Neural cell (in vitro differentiated cells): ENCODE data around the gene TCIRG1. TPM values are rescaled to one million over a fixed set of nuclear protein-coding genes. Genes with fewer than 3 reads are reported as not detected.

Experiments
- H2AFZ ChIP-seq: fragments of 200-600, 300-800 bp; sonication (generic), shearing (Covaris generic); 2 replicates; pipeline ENCODE4 v1.6.0; 2014; ENCODE audit warnings: low read depth, mild to moderate bottlenecking, antibody characterized with exemption, low read length, moderate library complexity
- H3F3A ChIP-seq: fragments of 200-600 bp; shearing (Covaris generic); 2 replicates; pipeline ENCODE4 v1.6.1; 2016; ENCODE audit warnings: mild to moderate bottlenecking, moderate library complexity, mixed read lengths, antibody characterized with exemption, low read length; ENCODE audit not compliant: insufficient read depth, poor library complexity, severe bottlenecking
- H3K27ac ChIP-seq: fragments of 200-600, 300-800 bp; sonication (generic), shearing (Covaris generic); 2 replicates; pipeline ENCODE4 v1.5.1; 2014; ENCODE audit warnings: mild to moderate bottlenecking, low read length, moderate library complexity
- H3K27me3 ChIP-seq: fragments of 300-800, 200-600 bp; sonication (generic), shearing (Covaris generic); 2 replicates; pipeline ENCODE4 v1.6.0; 2014; ENCODE audit warnings: mild to moderate bottlenecking, low read depth, low read length, moderate library complexity; ENCODE audit not compliant: insufficient read depth
- H3K36me3 ChIP-seq: fragments of 300-800, 200-600 bp; sonication (generic), shearing (Covaris generic); 2 replicates; pipeline ENCODE4 v1.5.1; 2014; ENCODE audit warnings: mild to moderate bottlenecking, antibody characterized with exemption, low read length, moderate library complexity; ENCODE audit not compliant: insufficient read depth
- H3K4me2 ChIP-seq: fragments of 300-800, 200-600 bp; sonication (generic), shearing (Covaris generic); 2 replicates; pipeline ENCODE4 v1.6.0; 2014; ENCODE audit warnings: mild to moderate bottlenecking, low read length
- H3K4me3 ChIP-seq: fragments of 300-800, 200-600 bp; sonication (generic), shearing (Covaris generic); 2 replicates; pipeline ENCODE4 v1.5.1; 2014; ENCODE audit warnings: mild to moderate bottlenecking, low read length, moderate library complexity
- H3K79me2 ChIP-seq: fragments of 200-600 bp; shearing (Covaris generic); replicated peaks from 2 replicates; pipeline ENCODE4 v1.6.0; 2014; ENCODE audit warnings: mild to moderate bottlenecking, low read length, moderate library complexity; ENCODE audit not compliant: insufficient read depth
- H3K9ac ChIP-seq: fragments of 300-800, 200-600 bp; sonication (generic), shearing (Covaris generic); 2 replicates; pipeline ENCODE4 v1.6.1; 2016; ENCODE audit warnings: mild to moderate bottlenecking, low read length, mixed read lengths
- H3K9me2 ChIP-seq: fragments of 200-600 bp; shearing (Covaris generic); 2 replicates; pipeline ENCODE4 v1.6.1; 2016; ENCODE audit warnings: mild to moderate bottlenecking, low read length, mixed read lengths; ENCODE audit not compliant: insufficient read depth
- H3K9me3 ChIP-seq: fragments of 200-600, 300-800 bp; sonication (generic), shearing (Covaris generic); 2 replicates; pipeline ENCODE4 v1.6.1; 2016; ENCODE audit warnings: mild to moderate bottlenecking, mixed run types, low read length, moderate library complexity, mixed read lengths
- H4K20me1 ChIP-seq: fragments of 200-600 bp; shearing (Covaris generic); 2 replicates; pipeline ENCODE4 v1.6.1; 2016; ENCODE audit warnings: mild to moderate bottlenecking, mixed run types; ENCODE audit not compliant: insufficient read depth
- CTCF ChIP-seq: fragments of 450-650 bp; IDR thresholded peaks from 2 replicates; pipeline ENCODE4 v1.5.1; 2014; ENCODE audit warnings: antibody characterized with exemption, mild to moderate bottlenecking, moderate library complexity; ENCODE audit not compliant: poor library complexity, severe bottlenecking
- EP300 ChIP-seq: fragments of 450-650 bp; conservative IDR thresholded peaks from 2 replicates; pipeline ENCODE4 v1.6.1; 2014; ENCODE audit warnings: antibody characterized with exemption, mild to moderate bottlenecking, moderate library complexity; ENCODE audit not compliant: poor library complexity, severe bottlenecking
- EZH2 ChIP-seq: fragments of 200-600, 300-800 bp; shearing (Covaris generic), sonication (generic); IDR thresholded peaks from 2 replicates; pipeline ENCODE4 v1.6.1; 2014; ENCODE audit warnings: antibody characterized with exemption, low read length, borderline replicate concordance, mild to moderate bottlenecking; ENCODE audit not compliant: insufficient read depth, poor library complexity, severe bottlenecking
- MXI1 ChIP-seq: fragments of 450-650 bp; conservative IDR thresholded peaks from 2 replicates; pipeline ENCODE4 v1.6.1; 2014; ENCODE audit warnings: antibody characterized with exemption, mild to moderate bottlenecking; ENCODE audit not compliant: poor library complexity, severe bottlenecking
- POLR2AphosphoS5 ChIP-seq: IDR thresholded peaks from 2 replicates; pipeline ENCODE4 v1.6.1; 2012
- RAD21 ChIP-seq: fragments of 450-650 bp; conservative IDR thresholded peaks from 2 replicates; pipeline ENCODE4 v1.6.1; 2014; ENCODE audit warnings: antibody characterized with exemption, mild to moderate bottlenecking, moderate library complexity
- REST ChIP-seq: IDR thresholded peaks from 2 replicates; pipeline ENCODE4 v1.6.1; 2012; ENCODE audit warnings: borderline replicate concordance
- SMC3 ChIP-seq: fragments of 450-650 bp; conservative IDR thresholded peaks from 2 replicates; pipeline ENCODE4 v1.6.1; 2014; ENCODE audit warnings: antibody characterized with exemption, mild to moderate bottlenecking, moderate library complexity; ENCODE audit not compliant: poor library complexity
- TAF1 ChIP-seq: IDR thresholded peaks from 2 replicates; pipeline ENCODE4 v1.6.1; 2012; ENCODE audit warnings: low read depth
- polyA plus RNA-seq: library from polyadenylated mRNA; depleted of rRNA; stranded (reverse); fragments of >200 nt; gene quantifications from 2 replicates; pipeline ENCODE4 v1.2.3, GENCODE V29; 2014

The TCIRG1 gene
- polyA plus RNA-seq, 1 donor from 2014 or later = 1.8 TPM

- Histone ChIP-seq H3K79me2 (no peaks in the 10 kb centered on the region), H3K4me2 (no peak overlapping the region), H4K20me1 (no peaks in the 10 kb centered on the region), H2AFZ (no peak overlapping the region), H3K9ac (peak overlapping the region; percentile 7), H3F3A (no peaks in the 10 kb centered on the region), H3K4me3 (no peak overlapping the region), H3K9me2 (no peaks in the 10 kb centered on the region), H3K36me3 (no peaks in the 10 kb centered on the region), H3K27ac (peak overlapping the region; percentile 14), H3K9me3 (no peaks in the 10 kb centered on the region), H3K27me3 (no peaks in the 10 kb centered on the region)
- TF ChIP-seq TAF1 = no peak
- no peak for TF ChIP-seq CTCF
- TF ChIP-seq RAD21 = no peak
- TF ChIP-seq MXI1 = no peak
- TF ChIP-seq EP300 = no peak
- no peak for TF ChIP-seq POLR2AphosphoS5
- TF ChIP-seq EZH2 = no peak
- no peak for TF ChIP-seq REST
- TF ChIP-seq SMC3 = no peak
Observed at GRCh38 chr11:68053117-68053516, 14.3 kb downstream of the TCIRG1 start.

- Histone ChIP-seq H3K36me3 (no peaks in the 10 kb centered on the region), H3K9me3 (no peaks in the 10 kb centered on the region)
Observed at GRCh38 chr11:68053981-68054812, 15.4 kb downstream of the TCIRG1 start.

More at GRCh38 chr11:68053981-68054812, 15.4 kb downstream of the TCIRG1 start:
- Histone ChIP-seq H3K79me2 (no peaks in the 10 kb centered on the region), H3K4me3 (no peak overlapping the region), H4K20me1 (no peaks in the 10 kb centered on the region), H3K9me2 (no peaks in the 10 kb centered on the region), H3K4me2 (no peak overlapping the region), H3K9ac (no peak overlapping the region), H2AFZ (no peak overlapping the region), H3K27ac (peak overlapping the region; percentile 14), H3F3A (no peaks in the 10 kb centered on the region), H3K27me3 (no peaks in the 10 kb centered on the region)
- TF ChIP-seq SMC3 (no peak), CTCF (no peak)
